ENCODE data around the gene ENAM.

DNA sequence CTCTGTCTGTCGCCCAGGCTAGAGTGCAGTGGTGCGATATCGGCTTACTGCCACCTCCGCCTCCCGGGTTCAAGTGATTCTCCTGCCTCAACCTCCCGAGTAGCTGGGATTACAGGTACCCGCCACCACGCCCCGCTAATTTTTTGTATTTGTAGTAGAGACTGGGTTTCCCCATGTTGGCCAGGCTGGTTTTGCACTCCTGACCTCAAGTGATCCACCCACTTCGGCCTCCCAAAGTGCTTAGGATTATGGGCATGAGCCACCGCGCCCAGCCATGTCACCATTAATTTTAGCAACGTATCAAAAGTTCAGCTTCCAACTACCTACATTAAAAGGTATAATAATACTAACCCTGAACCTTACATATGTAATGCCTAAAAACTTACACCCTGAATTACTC lies 58.8 kb downstream of the ENAM start:
- TF ChIP-seq, protein P1, sequence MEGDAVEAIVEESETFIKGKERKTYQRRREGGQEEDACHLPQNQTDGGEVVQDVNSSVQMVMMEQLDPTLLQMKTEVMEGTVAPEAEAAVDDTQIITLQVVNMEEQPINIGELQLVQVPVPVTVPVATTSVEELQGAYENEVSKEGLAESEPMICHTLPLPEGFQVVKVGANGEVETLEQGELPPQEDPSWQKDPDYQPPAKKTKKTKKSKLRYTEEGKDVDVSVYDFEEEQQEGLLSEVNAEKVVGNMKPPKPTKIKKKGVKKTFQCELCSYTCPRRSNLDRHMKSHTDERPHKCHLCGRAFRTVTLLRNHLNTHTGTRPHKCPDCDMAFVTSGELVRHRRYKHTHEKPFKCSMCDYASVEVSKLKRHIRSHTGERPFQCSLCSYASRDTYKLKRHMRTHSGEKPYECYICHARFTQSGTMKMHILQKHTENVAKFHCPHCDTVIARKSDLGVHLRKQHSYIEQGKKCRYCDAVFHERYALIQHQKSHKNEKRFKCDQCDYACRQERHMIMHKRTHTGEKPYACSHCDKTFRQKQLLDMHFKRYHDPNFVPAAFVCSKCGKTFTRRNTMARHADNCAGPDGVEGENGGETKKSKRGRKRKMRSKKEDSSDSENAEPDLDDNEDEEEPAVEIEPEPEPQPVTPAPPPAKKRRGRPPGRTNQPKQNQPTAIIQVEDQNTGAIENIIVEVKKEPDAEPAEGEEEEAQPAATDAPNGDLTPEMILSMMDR (IDR thresholded peaks at IDR 0.05): no peak
- no peak for TF ChIP-seq POLR2A (IDR thresholded peaks at IDR 0.05)
